ENCODE data around the gene KIF25.

- no peak for TF ChIP-seq REST (IDR thresholded peaks at IDR 0.05; ENCODE audit: insufficient read depth in 1 of 2, low read depth in 2 of 2, low read length in 2 of 2)
- TF ChIP-seq SIN3A (IDR thresholded peaks at IDR 0.05; ENCODE audit: borderline replicate concordance, insufficient read depth, low read length), result no peak
- TF ChIP-seq TAF1 (IDR thresholded peaks at IDR 0.05; ENCODE audit: borderline replicate concordance, insufficient read depth, low read length), result no peak
- no peak for TF ChIP-seq POLR2AphosphoS5 (IDR thresholded peaks at IDR 0.05; ENCODE audit: low read depth, low read length)
- no peak for TF ChIP-seq FOXP2 (optimal IDR thresholded peaks at IDR 0.05; ENCODE audit: borderline replicate concordance, extremely low read depth, extremely low read length, insufficient read depth)
These were observed 46.5 kb downstream of the KIF25 start for GRCh38 chr6:168043848-168044415.

Measured in PFSK-1 (cell line).